Measurements from ENCODE around the gene SELP.

DNA sequence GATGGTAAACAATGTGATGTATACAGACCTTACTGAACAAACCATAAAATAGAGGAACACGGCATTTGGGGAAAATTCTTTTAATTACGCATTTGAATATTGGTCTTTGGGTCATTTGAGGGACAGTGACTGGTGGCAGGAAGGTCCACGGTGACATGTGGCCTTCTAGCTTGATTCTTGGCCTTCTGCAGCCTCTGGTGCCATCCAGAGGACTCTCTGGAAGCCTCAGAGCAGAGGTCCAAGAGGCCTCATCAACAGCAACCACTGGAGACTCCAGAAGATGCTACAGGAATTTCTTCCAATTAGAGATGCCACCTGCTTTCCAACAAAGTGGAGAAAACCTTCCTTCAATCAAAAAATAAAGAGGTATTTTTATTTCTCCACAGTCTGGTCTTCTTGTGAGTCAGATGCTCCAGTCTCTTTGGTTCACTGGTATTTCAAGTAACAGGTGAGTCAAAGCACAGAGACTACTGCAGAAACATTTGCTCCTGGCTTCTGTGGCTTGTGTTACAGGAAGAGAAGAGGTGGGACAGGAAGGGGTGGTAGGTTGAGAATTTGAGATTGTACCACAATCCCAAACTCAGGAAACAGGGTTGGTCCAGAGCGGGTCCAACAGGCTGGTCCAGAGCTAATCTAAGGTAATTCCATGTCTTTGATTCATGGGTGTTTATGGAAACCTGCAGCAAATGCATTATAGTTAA, 41.0 kb downstream of the SELP start:
- no peak for TF ChIP-seq POLR2A (IDR thresholded peaks at IDR 0.05; ENCODE audit: insufficient read depth in 1 of 2, low read depth in 2 of 2, low read length in 2 of 2)
- TF ChIP-seq PRMT3 (CRISPR knock-in tag; IDR thresholded peaks at IDR 0.05; ENCODE audit: borderline replicate concordance, low read depth), result no peak
- TF ChIP-seq ZNF432 (CRISPR knock-in tag; IDR thresholded peaks at IDR 0.05; ENCODE audit: borderline replicate concordance), result no peak
- TF ChIP-seq ARNT2 (CRISPR knock-in tag; IDR thresholded peaks at IDR 0.05; ENCODE audit: low read depth), result no peak
- TF ChIP-seq, protein P1, sequence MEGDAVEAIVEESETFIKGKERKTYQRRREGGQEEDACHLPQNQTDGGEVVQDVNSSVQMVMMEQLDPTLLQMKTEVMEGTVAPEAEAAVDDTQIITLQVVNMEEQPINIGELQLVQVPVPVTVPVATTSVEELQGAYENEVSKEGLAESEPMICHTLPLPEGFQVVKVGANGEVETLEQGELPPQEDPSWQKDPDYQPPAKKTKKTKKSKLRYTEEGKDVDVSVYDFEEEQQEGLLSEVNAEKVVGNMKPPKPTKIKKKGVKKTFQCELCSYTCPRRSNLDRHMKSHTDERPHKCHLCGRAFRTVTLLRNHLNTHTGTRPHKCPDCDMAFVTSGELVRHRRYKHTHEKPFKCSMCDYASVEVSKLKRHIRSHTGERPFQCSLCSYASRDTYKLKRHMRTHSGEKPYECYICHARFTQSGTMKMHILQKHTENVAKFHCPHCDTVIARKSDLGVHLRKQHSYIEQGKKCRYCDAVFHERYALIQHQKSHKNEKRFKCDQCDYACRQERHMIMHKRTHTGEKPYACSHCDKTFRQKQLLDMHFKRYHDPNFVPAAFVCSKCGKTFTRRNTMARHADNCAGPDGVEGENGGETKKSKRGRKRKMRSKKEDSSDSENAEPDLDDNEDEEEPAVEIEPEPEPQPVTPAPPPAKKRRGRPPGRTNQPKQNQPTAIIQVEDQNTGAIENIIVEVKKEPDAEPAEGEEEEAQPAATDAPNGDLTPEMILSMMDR (CRISPR knock-in tag; IDR thresholded peaks at IDR 0.05), result peak; percentile 82
- no peak for TF ChIP-seq CEBPB (IDR thresholded peaks at IDR 0.05; ENCODE audit: borderline replicate concordance, low read depth, low read length)
- TF ChIP-seq HNRNPH1 (optimal IDR thresholded peaks at IDR 0.05; ENCODE audit: low read depth, low read length), result no peak
- no peak for TF ChIP-seq ZNF3 (CRISPR knock-in tag; IDR thresholded peaks at IDR 0.05)
- TF ChIP-seq ARNT (IDR thresholded peaks at IDR 0.05), result no peak

All from HepG2 (cell line).